Heart left ventricle (tissue), 13 donors: ENCODE results near the gene TMC2.

ENCODE experiments used
- POLR2A ChIP-seq, 2 donors: fragments of 450-650 bp; IDR thresholded peaks; one replicate each; pipeline ENCODE4 v1.6.1; 2017; ENCODE audit warnings: antibody characterized with exemption in 2 of 2, mild to moderate bottlenecking in 2 of 2, moderate library complexity in 2 of 2
- TF ChIP-seq, protein P1 (sequence below), 12 donors: fragments of 200-600 bp; sonication (generic) in 4 of 12; IDR thresholded peaks; one replicate each; pipeline versions ENCODE4 v1.5.0 to v1.8.0; 2018 to 2022; ENCODE audit warnings: antibody characterized with exemption in 12 of 12, mild to moderate bottlenecking in 5 of 12
- donor health status: ischemic (EF 13 %, LVEDD 7.1; RV severe dilation, severe dysfunction).
- donor health status: DM: no; HTN: yes; CAD: no.
- donor health status: DM: no; HTN: no; CAD: no.
- donor health status: ischemic (EF 25% LVEDD 6.9; RV normal size, moderate dysfunction).
- donor health status: ischemic (EF 25% LVEDD 5.7; RV mildly dilated, moderate dysfunction).
- donor health status: ischemic (EF 35%, LVEDD 5.7; RV mildly dilated, moderate dysfunction).
- donor health status: nonischemic (EF 11% LVEDD 7.7; RV severe dilation, severe dysfunction).
- donor health status: DM: yes; HTN: yes; CAD: no.
- donor health status: PGD.
- donor health status: ischemic (EF 29% LVEDD 5.4; RV normal size, mild dysfunction).
- donor health status: nonischemic (EF 23%, LVEDD 6.1; RV moderate dilation, normal function).

- TF ChIP-seq POLR2A (IDR thresholded peaks at IDR 0.05), result no peak
- TF ChIP-seq, protein P1, sequence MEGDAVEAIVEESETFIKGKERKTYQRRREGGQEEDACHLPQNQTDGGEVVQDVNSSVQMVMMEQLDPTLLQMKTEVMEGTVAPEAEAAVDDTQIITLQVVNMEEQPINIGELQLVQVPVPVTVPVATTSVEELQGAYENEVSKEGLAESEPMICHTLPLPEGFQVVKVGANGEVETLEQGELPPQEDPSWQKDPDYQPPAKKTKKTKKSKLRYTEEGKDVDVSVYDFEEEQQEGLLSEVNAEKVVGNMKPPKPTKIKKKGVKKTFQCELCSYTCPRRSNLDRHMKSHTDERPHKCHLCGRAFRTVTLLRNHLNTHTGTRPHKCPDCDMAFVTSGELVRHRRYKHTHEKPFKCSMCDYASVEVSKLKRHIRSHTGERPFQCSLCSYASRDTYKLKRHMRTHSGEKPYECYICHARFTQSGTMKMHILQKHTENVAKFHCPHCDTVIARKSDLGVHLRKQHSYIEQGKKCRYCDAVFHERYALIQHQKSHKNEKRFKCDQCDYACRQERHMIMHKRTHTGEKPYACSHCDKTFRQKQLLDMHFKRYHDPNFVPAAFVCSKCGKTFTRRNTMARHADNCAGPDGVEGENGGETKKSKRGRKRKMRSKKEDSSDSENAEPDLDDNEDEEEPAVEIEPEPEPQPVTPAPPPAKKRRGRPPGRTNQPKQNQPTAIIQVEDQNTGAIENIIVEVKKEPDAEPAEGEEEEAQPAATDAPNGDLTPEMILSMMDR (IDR thresholded peaks at IDR 0.05), result no peak
Measured at GRCh38 chr20:2576317-2576727, 39.9 kb downstream of the TMC2 start.
